ENCODE measurements around the gene HDAC6. TPM values are rescaled to one million over a fixed set of nuclear protein-coding genes. Genes with fewer than 3 reads are reported as not detected.

The HDAC6 gene
- total RNA-seq, 4 donors from 2014 or later, result 74.4 to 105 (median 93.3) TPM

DNA sequence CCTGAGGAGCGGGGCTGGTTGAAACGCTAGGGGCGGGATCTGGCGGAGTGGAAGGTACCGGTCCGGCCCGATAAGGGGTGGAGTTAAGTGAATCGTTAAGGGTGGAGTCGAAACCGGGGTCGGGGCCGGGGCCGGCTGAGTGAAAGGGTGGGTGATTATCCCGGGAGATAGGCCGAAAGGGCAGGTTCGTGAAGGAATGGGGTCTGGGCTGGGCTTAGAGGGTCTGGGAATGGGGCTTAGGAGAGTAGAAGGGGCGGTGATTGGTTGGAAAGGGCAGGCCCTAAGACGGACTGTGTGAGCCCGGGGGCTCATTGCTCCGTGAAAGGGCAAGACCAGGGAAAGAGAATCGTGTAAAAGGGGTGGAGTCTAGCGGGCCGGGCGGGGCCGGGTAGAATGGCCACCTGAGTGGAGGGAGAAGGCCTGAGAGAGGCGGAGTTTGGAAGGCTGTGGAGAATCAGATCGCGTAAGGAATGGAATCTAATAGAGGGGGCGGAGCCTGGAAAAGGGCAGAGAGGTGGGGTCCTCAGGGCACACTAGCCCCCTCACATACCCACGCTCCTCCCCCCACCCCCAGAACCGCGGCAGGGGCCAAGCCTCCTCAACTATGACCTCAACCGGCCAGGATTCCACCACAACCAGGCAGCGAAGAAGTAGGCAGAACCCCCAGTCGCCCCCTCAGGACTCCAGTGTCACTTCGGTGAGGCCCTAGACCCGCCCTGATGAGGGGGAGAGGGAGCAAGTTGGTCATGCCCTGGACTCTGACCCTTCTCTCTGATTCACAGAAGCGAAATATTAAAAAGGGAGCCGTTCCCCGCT lies 430 bp downstream of the HDAC6 start:
- in situ Hi-C loops (cut with MboI; ENCODE audit: low pct_ligation_motif_present in 1 of 4, low pct_unique_long_range_greater_than_20kb in 1 of 4, low sequenced_read_pairs in 3 of 4), result no loop called here
- Histone ChIP-seq H3K27me3 (no peaks in the 10 kb centered on the region), H3K27ac (peak overlapping the region; percentile 89 to 98 (median 96)), H3K9me3 (no peaks in the 10 kb centered on the region), H3K4me3 (peak overlapping the region; percentile 6 to 61 (median 48)), H3K4me1 (peaks cover 0 to 6% (median 2%) of the 10 kb centered on the region in 4 donors), H3K36me3 (no peaks in the 10 kb centered on the region)
- no peak for TF ChIP-seq EP300 (IDR thresholded peaks at IDR 0.05; ENCODE audit: low read depth)
- peak in 2 of 3 donors; percentile 40 to 69 for TF ChIP-seq POLR2AphosphoS5 (IDR thresholded peaks at IDR 0.05)
- TF ChIP-seq, protein P1, sequence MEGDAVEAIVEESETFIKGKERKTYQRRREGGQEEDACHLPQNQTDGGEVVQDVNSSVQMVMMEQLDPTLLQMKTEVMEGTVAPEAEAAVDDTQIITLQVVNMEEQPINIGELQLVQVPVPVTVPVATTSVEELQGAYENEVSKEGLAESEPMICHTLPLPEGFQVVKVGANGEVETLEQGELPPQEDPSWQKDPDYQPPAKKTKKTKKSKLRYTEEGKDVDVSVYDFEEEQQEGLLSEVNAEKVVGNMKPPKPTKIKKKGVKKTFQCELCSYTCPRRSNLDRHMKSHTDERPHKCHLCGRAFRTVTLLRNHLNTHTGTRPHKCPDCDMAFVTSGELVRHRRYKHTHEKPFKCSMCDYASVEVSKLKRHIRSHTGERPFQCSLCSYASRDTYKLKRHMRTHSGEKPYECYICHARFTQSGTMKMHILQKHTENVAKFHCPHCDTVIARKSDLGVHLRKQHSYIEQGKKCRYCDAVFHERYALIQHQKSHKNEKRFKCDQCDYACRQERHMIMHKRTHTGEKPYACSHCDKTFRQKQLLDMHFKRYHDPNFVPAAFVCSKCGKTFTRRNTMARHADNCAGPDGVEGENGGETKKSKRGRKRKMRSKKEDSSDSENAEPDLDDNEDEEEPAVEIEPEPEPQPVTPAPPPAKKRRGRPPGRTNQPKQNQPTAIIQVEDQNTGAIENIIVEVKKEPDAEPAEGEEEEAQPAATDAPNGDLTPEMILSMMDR (IDR thresholded peaks at IDR 0.05), result no peak
- peak; percentile 92 for TF ChIP-seq POLR2A (IDR thresholded peaks at IDR 0.05)
- 39% methylated on average over 40 of the region's 40 CpGs; no CpG with 5 or more reads in 1 of the 2 donors for WGBS, 2 donors (ENCODE audit: low coverage in 1 of 2)
- DNase-seq, result peak; percentile 91
- intact Hi-C loops (cut with DNase I; ENCODE audit: low total_unique reads), result no loop called here

DNA sequence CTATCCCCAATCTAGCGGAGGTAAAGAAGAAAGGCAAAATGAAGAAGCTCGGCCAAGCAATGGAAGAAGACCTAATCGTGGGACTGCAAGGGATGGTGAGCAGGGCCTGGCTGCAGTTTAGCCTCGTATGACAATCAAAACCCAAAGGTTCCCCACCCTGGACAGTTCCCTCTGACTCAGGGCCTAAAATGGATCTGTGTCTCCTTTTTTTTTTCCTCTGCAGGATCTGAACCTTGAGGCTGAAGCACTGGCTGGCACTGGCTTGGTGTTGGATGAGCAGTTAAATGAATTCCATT lies 986 bp downstream of the HDAC6 start:
- WGBS, 2 donors (ENCODE audit: low coverage in 1 of 2), result 63% methylated on average over 4 of the region's 4 CpGs; no CpG with 5 or more reads in 1 of the 2 donors
- in situ Hi-C loops (cut with MboI; ENCODE audit: low pct_ligation_motif_present in 1 of 4, low pct_unique_long_range_greater_than_20kb in 1 of 4, low sequenced_read_pairs in 3 of 4) (no loop called here), intact Hi-C loops (cut with DNase I; ENCODE audit: low total_unique reads) (no loop called here)
- Histone ChIP-seq H3K4me3 (peak overlapping the region; percentile 6 to 61 (median 48)), H3K27ac (peak overlapping the region; percentile 89 to 98 (median 96)), H3K27me3 (no peaks in the 10 kb centered on the region), H3K36me3 (no peaks in the 10 kb centered on the region), H3K4me1 (peaks cover 0 to 6% (median 2%) of the 10 kb centered on the region in 4 donors), H3K9me3 (no peaks in the 10 kb centered on the region)
- DNase-seq, result no peak
- TF ChIP-seq POLR2A (IDR thresholded peaks at IDR 0.05) (no peak), EP300 (IDR thresholded peaks at IDR 0.05; ENCODE audit: low read depth) (no peak), POLR2AphosphoS5 (IDR thresholded peaks at IDR 0.05) (no peak)
- TF ChIP-seq, protein P1 (IDR thresholded peaks at IDR 0.05), result no peak

DNA sequence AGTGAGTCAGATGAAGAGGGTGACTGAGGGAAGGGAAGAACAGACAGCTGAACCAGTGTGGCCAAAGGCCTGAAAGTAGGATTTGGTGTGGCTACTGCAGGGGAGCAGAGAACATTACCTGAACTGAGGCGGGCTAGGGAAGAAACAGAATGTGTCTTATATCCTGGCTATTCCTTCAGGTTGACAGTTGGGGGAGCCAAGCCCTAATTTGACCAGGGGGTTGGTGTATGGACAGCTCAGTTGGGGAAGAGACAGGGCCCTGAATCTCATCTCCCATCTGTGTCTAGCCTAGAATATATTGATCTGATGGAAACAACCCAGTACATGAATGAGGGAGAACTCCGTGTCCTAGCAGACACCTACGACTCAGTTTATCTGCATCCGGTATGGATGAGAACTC lies 4.2 kb downstream of the HDAC6 start:
- in situ Hi-C loops (cut with MboI; ENCODE audit: low pct_ligation_motif_present in 1 of 4, low pct_unique_long_range_greater_than_20kb in 1 of 4, low sequenced_read_pairs in 3 of 4) (no loop called here), intact Hi-C loops (cut with DNase I; ENCODE audit: low total_unique reads) (no loop called here)
- TF ChIP-seq, protein P1 (IDR thresholded peaks at IDR 0.05), result no peak
- TF ChIP-seq POLR2A (IDR thresholded peaks at IDR 0.05), result no peak
- no peak for TF ChIP-seq EP300 (IDR thresholded peaks at IDR 0.05; ENCODE audit: low read depth)
- no peak for TF ChIP-seq POLR2AphosphoS5 (IDR thresholded peaks at IDR 0.05)
- no peak for DNase-seq
- no peak overlapping the region for H3K4me3 ChIP-seq
- H3K36me3 ChIP-seq, result no peaks in the 10 kb centered on the region
- no peaks in the 10 kb centered on the region for H3K9me3 ChIP-seq
- 83% methylated on average over 4 of the region's 4 CpGs; no CpG with 5 or more reads in 1 of the 2 donors for WGBS, 2 donors (ENCODE audit: low coverage in 1 of 2)
- no peaks in the 10 kb centered on the region for H3K27me3 ChIP-seq
- peaks cover 0 to 6% (median 0%) of the 10 kb centered on the region in 4 donors for H3K4me1 ChIP-seq
- no peak overlapping the region for H3K27ac ChIP-seq

DNA sequence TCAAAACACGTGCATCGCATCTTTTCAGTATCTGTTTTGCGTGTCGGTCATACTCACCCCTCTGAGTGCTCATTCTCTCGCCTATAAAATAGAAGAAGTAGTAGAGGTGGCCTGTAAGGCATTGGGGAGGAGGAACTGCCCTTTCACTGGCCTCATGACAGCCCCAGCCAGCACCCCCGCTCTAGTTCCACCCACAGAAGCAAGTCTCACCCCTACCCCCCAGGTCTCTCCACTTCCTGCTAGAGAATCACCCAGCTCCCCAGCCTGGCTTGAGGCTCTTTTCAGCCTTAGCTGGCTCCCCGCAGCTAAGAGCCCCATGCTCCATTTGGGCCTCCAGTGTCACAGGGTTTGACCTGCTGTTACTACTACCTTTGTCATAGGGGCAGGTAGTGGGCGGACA lies 11.8 kb downstream of the HDAC6 start:
- no peak overlapping the region for H3K27ac ChIP-seq
- no peaks in the 10 kb centered on the region for H3K9me3 ChIP-seq
- no peaks in the 10 kb centered on the region for H3K36me3 ChIP-seq
- 92 to 100% methylated on average over 2 to 8 of the region's 8 CpGs for WGBS, 2 donors (ENCODE audit: low coverage in 1 of 2)
- in situ Hi-C loops (cut with MboI; ENCODE audit: low pct_ligation_motif_present in 1 of 4, low pct_unique_long_range_greater_than_20kb in 1 of 4, low sequenced_read_pairs in 3 of 4) (no loop called here), intact Hi-C loops (cut with DNase I; ENCODE audit: low total_unique reads) (no loop called here)
- H3K4me3 ChIP-seq, result no peak overlapping the region
- TF ChIP-seq EP300 (IDR thresholded peaks at IDR 0.05; ENCODE audit: low read depth) (no peak), POLR2A (IDR thresholded peaks at IDR 0.05) (no peak), POLR2AphosphoS5 (IDR thresholded peaks at IDR 0.05) (no peak)
- TF ChIP-seq, protein P1 (IDR thresholded peaks at IDR 0.05), result no peak
- no peak for DNase-seq
- no peaks in the 10 kb centered on the region for H3K4me1 ChIP-seq
- no peaks in the 10 kb centered on the region for H3K27me3 ChIP-seq

All from transverse colon (tissue), 4 donors.